ENCODE results near the gene NSG1. TPM values are rescaled to one million over a fixed set of nuclear protein-coding genes. Genes with fewer than 3 reads are reported as not detected.
A peak's percentile ranks its signal among the peaks of the same experiment; 100 is the strongest.

The NSG1 gene
- total RNA-seq, 1 donor from 2014 or later = 28.3 TPM

- no peak for DNase-seq (ENCODE audit: low spot score)
Measured at GRCh38 chr4:4374388-4375098, 12.4 kb upstream of the NSG1 start.

GRCh38 chr4:4376074-4376473 lies 10.8 kb upstream of the NSG1 start:
- DNase-seq (ENCODE audit: low spot score) = no peak

GRCh38 chr4:4377191-4377590 lies 9.7 kb upstream of the NSG1 start:
- no peak for DNase-seq (ENCODE audit: low spot score)

- no peak for DNase-seq (ENCODE audit: low spot score)
Measured at GRCh38 chr4:4377732-4378460, 9.0 kb upstream of the NSG1 start.

GRCh38 chr4:4379540-4380087 lies 7.3 kb upstream of the NSG1 start:
- no peak for DNase-seq (ENCODE audit: low spot score)

- DNase-seq (ENCODE audit: low spot score) = no peak
Measured at GRCh38 chr4:4383085-4383484, 3.8 kb upstream of the NSG1 start.

GRCh38 chr4:4384837-4385236 lies 2.1 kb upstream of the NSG1 start:
- DNase-seq (ENCODE audit: low spot score) = no peak

GRCh38 chr4:4385729-4386295 lies 1.1 kb upstream of the NSG1 start:
- no peak for DNase-seq (ENCODE audit: low spot score)

GRCh38 chr4:4386296-4386735 lies 586 bp upstream of the NSG1 start:
- no peak for DNase-seq (ENCODE audit: low spot score)

GRCh38 chr4:4387531-4388310 lies 819 bp downstream of the NSG1 start:
- DNase-seq (ENCODE audit: low spot score) = no peak

GRCh38 chr4:4388311-4388790 lies 1.4 kb downstream of the NSG1 start:
- DNase-seq (ENCODE audit: low spot score) = no peak

GRCh38 chr4:4388836-4389575 lies 2.1 kb downstream of the NSG1 start:
- DNase-seq (ENCODE audit: low spot score) = no peak

GRCh38 chr4:4390046-4390445 lies 3.1 kb downstream of the NSG1 start:
- no peak for DNase-seq (ENCODE audit: low spot score)

- DNase-seq (ENCODE audit: low spot score) = no peak
Measured at GRCh38 chr4:4390515-4391240, 3.8 kb downstream of the NSG1 start.

- no peak for DNase-seq (ENCODE audit: low spot score)
Measured at GRCh38 chr4:4391866-4392265, 5.0 kb downstream of the NSG1 start.

- DNase-seq (ENCODE audit: low spot score) = peak; percentile 80
Measured at GRCh38 chr4:4392501-4393183, 5.7 kb downstream of the NSG1 start.

- DNase-seq (ENCODE audit: low spot score) = peak; percentile 74
Measured at GRCh38 chr4:4394644-4395043, 7.7 kb downstream of the NSG1 start.

- no peak for DNase-seq (ENCODE audit: low spot score)
Measured at GRCh38 chr4:4395371-4395770, 8.5 kb downstream of the NSG1 start.

GRCh38 chr4:4395849-4396627 lies 9.1 kb downstream of the NSG1 start:
- DNase-seq (ENCODE audit: low spot score) = no peak

Data from ureter (tissue), 1 donor.